Sigmoid colon (tissue), 4 donors: Measurements from ENCODE around the gene SLFN14.

Experiments used
- EP300 ChIP-seq, 4 donors: sonication (generic); formaldehyde crosslinking; IDR thresholded peaks; one replicate each; pipeline ENCODE4 v1.6.1; 2017; ENCODE audit warnings: antibody characterized with exemption in 4 of 4
- POLR2A ChIP-seq, 2 donors: fragments of 450-650 bp; IDR thresholded peaks; one replicate each; pipeline ENCODE4 v1.6.1; 2016; ENCODE audit warnings: antibody characterized with exemption in 2 of 2, mild to moderate bottlenecking in 2 of 2, moderate library complexity in 2 of 2
- POLR2AphosphoS5 ChIP-seq, 4 donors: sonication (generic); formaldehyde crosslinking; IDR thresholded peaks; one replicate each; pipeline ENCODE4 v1.6.1; 2017; ENCODE audit warnings: antibody characterized with exemption in 4 of 4
- TF ChIP-seq, protein P1 (sequence below), 4 experiments: fragments of 450-650 bp in 3 of 4; fragments of 200-600 bp in 1 of 4; IDR thresholded peaks; one replicate each; pipeline ENCODE4 v1.5.1; 2016 to 2019; ENCODE audit warnings: antibody characterized with exemption in 4 of 4, mild to moderate bottlenecking in 3 of 4, moderate library complexity in 2 of 4

DNA sequence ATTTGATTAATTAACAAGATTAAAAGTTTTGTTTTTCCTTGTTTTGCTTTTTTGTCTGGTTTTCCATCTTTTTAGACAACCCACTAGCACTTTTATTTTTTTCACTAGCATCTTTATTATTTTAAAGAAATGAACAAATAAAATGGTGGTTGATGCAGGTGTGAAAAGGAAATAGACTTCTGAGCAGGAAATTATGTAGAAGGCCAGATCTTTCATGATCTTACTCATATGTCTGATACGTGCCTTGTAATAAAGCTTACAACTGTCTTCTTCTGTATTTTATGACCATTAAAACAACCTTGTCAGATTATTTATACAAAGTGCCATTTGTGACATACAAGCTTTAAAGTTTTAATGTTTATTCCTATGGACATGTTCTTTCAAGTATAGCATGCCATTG lies 29.5 kb downstream of the SLFN14 start:
- TF ChIP-seq, protein P1, sequence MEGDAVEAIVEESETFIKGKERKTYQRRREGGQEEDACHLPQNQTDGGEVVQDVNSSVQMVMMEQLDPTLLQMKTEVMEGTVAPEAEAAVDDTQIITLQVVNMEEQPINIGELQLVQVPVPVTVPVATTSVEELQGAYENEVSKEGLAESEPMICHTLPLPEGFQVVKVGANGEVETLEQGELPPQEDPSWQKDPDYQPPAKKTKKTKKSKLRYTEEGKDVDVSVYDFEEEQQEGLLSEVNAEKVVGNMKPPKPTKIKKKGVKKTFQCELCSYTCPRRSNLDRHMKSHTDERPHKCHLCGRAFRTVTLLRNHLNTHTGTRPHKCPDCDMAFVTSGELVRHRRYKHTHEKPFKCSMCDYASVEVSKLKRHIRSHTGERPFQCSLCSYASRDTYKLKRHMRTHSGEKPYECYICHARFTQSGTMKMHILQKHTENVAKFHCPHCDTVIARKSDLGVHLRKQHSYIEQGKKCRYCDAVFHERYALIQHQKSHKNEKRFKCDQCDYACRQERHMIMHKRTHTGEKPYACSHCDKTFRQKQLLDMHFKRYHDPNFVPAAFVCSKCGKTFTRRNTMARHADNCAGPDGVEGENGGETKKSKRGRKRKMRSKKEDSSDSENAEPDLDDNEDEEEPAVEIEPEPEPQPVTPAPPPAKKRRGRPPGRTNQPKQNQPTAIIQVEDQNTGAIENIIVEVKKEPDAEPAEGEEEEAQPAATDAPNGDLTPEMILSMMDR (IDR thresholded peaks at IDR 0.05), result no peak
- TF ChIP-seq EP300 (IDR thresholded peaks at IDR 0.05) (no peak), POLR2AphosphoS5 (IDR thresholded peaks at IDR 0.05) (no peak), POLR2A (IDR thresholded peaks at IDR 0.05) (no peak)
